ENCODE results near the gene GPR176.

Gene GPR176

GRCh38 chr15:39864116-39864515 is 56.0 kb downstream of the GPR176 start:
- no peaks in the 10 kb centered on the region for H3K9me3 ChIP-seq (ENCODE audit: control insufficient read depth, insufficient read depth, low read depth, low read length)
- CTCF ChIA-PET: interaction anchor here (0.9 kb wide), 1 partner anchor 9 kb away, joined by 3 read pairs; no protein-coding TSS in a partner anchor

GRCh38 chr15:39860871-39861270 is 59.2 kb downstream of the GPR176 start:
- POLR2A ChIA-PET: no interaction called here
- Histone ChIP-seq H3K4me3 (ENCODE audit: low read depth, low read length) (no peak overlapping the region), H3K27ac (ENCODE audit: extremely low read depth, low read depth, low read length) (no peak overlapping the region), H3K36me3 (ENCODE audit: control insufficient read depth in 2 of 2, insufficient read depth in 1 of 2, low read length in 2 of 2) (no peaks in the 10 kb centered on the region), H3K9me3 (ENCODE audit: control insufficient read depth, insufficient read depth, low read depth, low read length) (no peaks in the 10 kb centered on the region), H3K4me1 (ENCODE audit: control insufficient read depth, insufficient read depth, low read length) (no peaks in the 10 kb centered on the region)
- CTCF ChIA-PET: no interaction called here
- no peak for TF ChIP-seq KLF16 (tag by site-specific recombination; IDR thresholded peaks at IDR 0.05)
- TF ChIP-seq ZNF23 (tag by site-specific recombination; IDR thresholded peaks at IDR 0.05; ENCODE audit: borderline replicate concordance): no peak
- TF ChIP-seq ZNF354C (tag by site-specific recombination; IDR thresholded peaks at IDR 0.05; ENCODE audit: borderline replicate concordance, low read depth): no peak
- no peak for TF ChIP-seq ZNF426 (tag by site-specific recombination; IDR thresholded peaks at IDR 0.05)
- TF ChIP-seq, protein P1, sequence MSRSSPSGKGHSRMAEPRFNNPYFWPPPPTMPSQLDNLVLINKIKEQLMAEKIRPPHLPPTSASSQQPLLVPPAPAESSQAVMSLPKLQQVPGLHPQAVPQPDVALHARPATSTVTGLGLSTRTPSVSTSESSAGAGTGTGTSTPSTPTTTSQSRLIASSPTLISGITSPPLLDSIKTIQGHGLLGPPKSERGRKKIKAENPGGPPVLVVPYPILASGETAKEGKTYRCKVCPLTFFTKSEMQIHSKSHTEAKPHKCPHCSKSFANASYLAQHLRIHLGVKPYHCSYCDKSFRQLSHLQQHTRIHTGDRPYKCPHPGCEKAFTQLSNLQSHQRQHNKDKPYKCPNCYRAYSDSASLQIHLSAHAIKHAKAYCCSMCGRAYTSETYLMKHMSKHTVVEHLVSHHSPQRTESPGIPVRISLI (tag by site-specific recombination; IDR thresholded peaks at IDR 0.05): no peak
- no peak for TF ChIP-seq SETDB1 (IDR thresholded peaks at IDR 0.05; ENCODE audit: insufficient read length, low read length)
- TF ChIP-seq ZNF2 (tag by site-specific recombination; IDR thresholded peaks at IDR 0.05): no peak
- TF ChIP-seq ZNF560 (tag by site-specific recombination; IDR thresholded peaks at IDR 0.05; ENCODE audit: borderline replicate concordance): no peak
- no peak for TF ChIP-seq ZNF701 (tag by site-specific recombination; IDR thresholded peaks at IDR 0.05)
- TF ChIP-seq, protein P2, sequence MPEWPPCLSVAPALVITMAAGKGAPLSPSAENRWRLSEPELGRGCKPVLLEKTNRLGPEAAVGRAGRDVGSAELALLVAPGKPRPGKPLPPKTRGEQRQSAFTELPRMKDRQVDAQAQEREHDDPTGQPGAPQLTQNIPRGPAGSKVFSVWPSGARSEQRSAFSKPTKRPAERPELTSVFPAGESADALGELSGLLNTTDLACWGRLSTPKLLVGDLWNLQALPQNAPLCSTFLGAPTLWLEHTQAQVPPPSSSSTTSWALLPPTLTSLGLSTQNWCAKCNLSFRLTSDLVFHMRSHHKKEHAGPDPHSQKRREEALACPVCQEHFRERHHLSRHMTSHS (tag by site-specific recombination; IDR thresholded peaks at IDR 0.05): no peak
- no peak for TF ChIP-seq REPIN1 (tag by site-specific recombination; IDR thresholded peaks at IDR 0.05; ENCODE audit: low read depth)
- no peak for TF ChIP-seq ZBTB7A (tag by site-specific recombination; IDR thresholded peaks at IDR 0.05; ENCODE audit: low read depth)
- no peak for TF ChIP-seq ZNF830 (tag by site-specific recombination; IDR thresholded peaks at IDR 0.05; ENCODE audit: low read depth)
- TF ChIP-seq ZNF19 (tag by site-specific recombination; IDR thresholded peaks at IDR 0.05; ENCODE audit: low read depth): no peak
- TF ChIP-seq KLF7 (tag by site-specific recombination; IDR thresholded peaks at IDR 0.05; ENCODE audit: borderline replicate concordance): no peak
- no peak for TF ChIP-seq ZNF266 (tag by site-specific recombination; IDR thresholded peaks at IDR 0.05; ENCODE audit: low read depth)
- no peak for TF ChIP-seq ZNF211 (tag by site-specific recombination; IDR thresholded peaks at IDR 0.05; ENCODE audit: low read depth)
- no peak for TF ChIP-seq ZNF214 (tag by site-specific recombination; IDR thresholded peaks at IDR 0.05; ENCODE audit: borderline replicate concordance)

More at GRCh38 chr15:39864116-39864515, 56.0 kb downstream of the GPR176 start:
- Histone ChIP-seq H3K36me3 (ENCODE audit: control insufficient read depth in 2 of 2, insufficient read depth in 1 of 2, low read length in 2 of 2) (no peaks in the 10 kb centered on the region), H3K4me3 (ENCODE audit: low read depth, low read length) (no peak overlapping the region), H3K27ac (ENCODE audit: extremely low read depth, low read depth, low read length) (no peak overlapping the region), H3K4me1 (ENCODE audit: control insufficient read depth, insufficient read depth, low read length) (no peaks in the 10 kb centered on the region)
- TF ChIP-seq, protein P3, sequence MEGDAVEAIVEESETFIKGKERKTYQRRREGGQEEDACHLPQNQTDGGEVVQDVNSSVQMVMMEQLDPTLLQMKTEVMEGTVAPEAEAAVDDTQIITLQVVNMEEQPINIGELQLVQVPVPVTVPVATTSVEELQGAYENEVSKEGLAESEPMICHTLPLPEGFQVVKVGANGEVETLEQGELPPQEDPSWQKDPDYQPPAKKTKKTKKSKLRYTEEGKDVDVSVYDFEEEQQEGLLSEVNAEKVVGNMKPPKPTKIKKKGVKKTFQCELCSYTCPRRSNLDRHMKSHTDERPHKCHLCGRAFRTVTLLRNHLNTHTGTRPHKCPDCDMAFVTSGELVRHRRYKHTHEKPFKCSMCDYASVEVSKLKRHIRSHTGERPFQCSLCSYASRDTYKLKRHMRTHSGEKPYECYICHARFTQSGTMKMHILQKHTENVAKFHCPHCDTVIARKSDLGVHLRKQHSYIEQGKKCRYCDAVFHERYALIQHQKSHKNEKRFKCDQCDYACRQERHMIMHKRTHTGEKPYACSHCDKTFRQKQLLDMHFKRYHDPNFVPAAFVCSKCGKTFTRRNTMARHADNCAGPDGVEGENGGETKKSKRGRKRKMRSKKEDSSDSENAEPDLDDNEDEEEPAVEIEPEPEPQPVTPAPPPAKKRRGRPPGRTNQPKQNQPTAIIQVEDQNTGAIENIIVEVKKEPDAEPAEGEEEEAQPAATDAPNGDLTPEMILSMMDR (tag by site-specific recombination; IDR thresholded peaks at IDR 0.05): no peak
- TF ChIP-seq ZNF274 (IDR thresholded peaks at IDR 0.05; ENCODE audit: low read length): no peak
- TF ChIP-seq ZNF274 (tag by site-specific recombination; IDR thresholded peaks at IDR 0.05; ENCODE audit: borderline replicate concordance): no peak
- TF ChIP-seq ZNF169 (tag by site-specific recombination; IDR thresholded peaks at IDR 0.05): no peak
- no peak for TF ChIP-seq ZNF311 (tag by site-specific recombination; IDR thresholded peaks at IDR 0.05; ENCODE audit: borderline replicate concordance)
- TF ChIP-seq ZNF704 (tag by site-specific recombination; IDR thresholded peaks at IDR 0.05): no peak
- no peak for TF ChIP-seq ZNF776 (tag by site-specific recombination; IDR thresholded peaks at IDR 0.05; ENCODE audit: borderline replicate concordance)
- TF ChIP-seq, protein P4, sequence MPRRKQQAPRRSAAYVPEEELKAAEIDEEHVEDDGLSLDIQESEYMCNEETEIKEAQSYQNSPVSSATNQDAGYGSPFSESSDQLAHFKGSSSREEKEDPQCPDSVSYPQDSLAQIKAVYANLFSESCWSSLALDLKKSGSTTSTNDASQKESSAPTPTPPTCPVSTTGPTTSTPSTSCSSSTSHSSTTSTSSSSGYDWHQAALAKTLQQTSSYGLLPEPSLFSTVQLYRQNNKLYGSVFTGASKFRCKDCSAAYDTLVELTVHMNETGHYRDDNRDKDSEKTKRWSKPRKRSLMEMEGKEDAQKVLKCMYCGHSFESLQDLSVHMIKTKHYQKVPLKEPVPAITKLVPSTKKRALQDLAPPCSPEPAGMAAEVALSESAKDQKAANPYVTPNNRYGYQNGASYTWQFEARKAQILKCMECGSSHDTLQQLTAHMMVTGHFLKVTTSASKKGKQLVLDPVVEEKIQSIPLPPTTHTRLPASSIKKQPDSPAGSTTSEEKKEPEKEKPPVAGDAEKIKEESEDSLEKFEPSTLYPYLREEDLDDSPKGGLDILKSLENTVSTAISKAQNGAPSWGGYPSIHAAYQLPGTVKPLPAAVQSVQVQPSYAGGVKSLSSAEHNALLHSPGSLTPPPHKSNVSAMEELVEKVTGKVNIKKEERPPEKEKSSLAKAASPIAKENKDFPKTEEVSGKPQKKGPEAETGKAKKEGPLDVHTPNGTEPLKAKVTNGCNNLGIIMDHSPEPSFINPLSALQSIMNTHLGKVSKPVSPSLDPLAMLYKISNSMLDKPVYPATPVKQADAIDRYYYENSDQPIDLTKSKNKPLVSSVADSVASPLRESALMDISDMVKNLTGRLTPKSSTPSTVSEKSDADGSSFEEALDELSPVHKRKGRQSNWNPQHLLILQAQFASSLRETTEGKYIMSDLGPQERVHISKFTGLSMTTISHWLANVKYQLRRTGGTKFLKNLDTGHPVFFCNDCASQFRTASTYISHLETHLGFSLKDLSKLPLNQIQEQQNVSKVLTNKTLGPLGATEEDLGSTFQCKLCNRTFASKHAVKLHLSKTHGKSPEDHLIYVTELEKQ (tag by site-specific recombination; IDR thresholded peaks at IDR 0.05; ENCODE audit: borderline replicate concordance): no peak
- TF ChIP-seq SCRT2 (tag by site-specific recombination; IDR thresholded peaks at IDR 0.05): no peak
- POLR2A ChIA-PET: no interaction called here
